ENCODE measurements around the gene LPCAT1.
"Not testable (repeated sequence)": the region's sequence is repeated elsewhere in the genome, so short reads cannot be mapped to it uniquely, and the experiment has no call there.

The LPCAT1 gene

DNA sequence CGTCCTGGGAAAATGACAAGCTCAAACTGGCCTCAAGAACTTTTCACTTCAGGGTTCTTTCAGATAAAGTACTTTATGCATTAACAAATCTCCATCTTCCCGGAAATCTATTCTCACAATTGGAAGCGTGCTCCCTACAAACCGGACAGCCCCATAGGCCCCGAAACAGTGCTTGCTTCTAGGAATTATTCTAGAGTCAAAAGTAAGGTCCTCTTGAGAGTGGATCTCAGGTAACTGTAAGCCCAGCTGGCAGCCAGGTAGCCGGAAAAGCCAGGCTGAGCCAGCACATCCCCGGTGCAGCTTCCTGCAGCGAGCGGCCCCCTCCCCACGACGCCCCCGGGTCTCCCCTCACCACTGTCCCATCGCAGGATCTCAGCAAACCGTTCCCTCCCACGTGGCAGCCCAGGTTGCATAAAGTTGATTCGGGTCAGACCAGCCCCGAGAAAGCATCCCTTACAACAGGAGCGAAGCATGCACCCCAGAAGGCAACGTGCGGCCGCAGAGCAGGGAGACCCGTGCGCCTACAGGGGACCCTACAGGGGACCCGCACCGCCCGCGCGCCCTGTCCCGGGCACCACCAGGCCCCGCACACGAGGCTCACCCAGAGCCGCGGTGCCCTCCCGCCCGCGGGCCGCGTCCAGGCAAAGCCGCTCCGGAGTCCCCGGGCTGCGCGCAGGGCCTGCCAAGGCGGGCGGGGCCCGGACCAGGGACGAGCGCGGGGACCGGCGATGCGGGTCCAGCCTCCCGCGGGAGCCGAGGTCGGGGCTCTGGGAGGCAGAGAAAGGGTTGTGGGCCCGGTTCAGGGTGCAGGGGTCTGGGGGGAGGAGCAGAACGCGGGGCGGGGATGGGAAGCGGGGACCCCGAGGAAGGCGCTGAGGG, 920 bp downstream of the LPCAT1 start:
- DNase-seq (ENCODE audit: low read depth), result no peak

DNA sequence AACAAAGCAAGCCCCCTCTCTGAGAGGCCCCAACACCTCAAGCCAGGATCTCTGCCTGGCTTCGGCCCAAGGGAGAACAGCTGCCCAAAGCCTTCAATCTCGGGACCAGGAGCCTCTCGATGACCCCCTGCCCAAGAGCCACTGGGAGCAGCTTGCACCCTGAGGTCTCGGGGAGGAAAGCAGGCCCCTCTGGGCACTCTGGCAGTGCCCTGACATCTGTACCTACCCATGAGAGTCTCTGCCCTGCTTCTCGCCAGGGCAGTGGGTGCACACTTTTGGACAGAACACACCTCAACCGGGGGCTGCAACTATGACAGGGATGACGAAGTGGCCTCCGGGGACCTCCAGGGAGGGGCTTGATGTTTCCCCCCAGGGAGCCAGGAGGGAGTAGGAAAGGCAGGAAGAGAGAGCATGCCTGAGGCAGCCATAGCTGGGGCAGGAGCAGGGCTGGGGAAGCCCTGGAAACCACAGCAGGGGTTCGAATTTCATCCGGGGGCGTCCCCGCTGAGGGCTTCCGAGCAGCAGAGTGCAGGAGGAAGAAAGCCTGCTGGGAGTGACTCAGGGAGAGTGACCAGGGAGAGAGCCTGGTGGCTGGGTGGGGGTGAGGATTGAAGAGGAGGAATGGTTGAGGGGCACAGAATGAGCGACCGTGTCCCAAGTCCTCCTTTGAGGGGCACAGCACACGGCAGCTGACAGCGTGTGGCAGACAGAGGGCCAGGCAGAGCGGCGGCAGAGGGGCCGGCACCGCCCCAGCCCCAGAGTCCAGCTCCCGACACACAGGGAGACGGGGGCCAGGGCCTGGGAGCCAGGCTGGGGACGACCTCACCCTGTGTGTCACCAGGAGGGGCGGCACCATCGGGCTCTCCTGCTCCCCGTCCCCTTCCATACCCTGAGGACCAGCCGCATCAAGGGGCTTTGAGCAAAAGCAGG, 1.8 kb downstream of the LPCAT1 start:
- DNase-seq (ENCODE audit: low read depth), result peak; percentile 73

DNA sequence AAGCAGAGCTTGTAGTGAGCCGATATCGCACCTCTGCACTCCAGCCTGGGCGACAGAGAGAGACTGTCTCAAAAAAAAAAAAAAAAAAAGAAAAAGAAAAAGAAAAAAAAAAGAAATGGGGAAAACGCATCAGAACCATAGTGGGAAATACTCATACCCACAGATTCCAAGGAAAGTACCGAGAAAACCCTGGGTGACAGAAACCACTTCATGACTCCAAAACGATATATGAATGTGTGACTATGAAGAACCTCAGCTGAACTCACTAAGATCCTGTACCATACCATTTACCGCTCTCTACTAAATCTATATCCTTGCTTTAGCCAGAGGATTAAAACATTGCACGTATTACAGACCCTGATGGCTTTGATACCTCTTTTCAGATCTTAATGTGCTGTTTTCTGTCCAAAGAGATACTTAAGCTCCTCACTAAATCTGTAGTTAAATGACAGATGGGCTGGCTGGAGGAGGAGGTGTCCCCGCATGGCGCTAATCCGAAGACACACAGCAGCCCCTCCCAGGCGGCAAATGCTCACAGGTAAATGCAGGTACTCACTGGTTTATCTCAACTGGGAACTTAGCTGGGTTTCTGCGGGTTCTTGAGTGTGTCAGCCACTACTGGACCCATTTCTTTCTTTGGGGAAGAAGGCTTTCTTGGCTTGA, 2.8 kb downstream of the LPCAT1 start:
- no peak for DNase-seq (ENCODE audit: low read depth)

DNA sequence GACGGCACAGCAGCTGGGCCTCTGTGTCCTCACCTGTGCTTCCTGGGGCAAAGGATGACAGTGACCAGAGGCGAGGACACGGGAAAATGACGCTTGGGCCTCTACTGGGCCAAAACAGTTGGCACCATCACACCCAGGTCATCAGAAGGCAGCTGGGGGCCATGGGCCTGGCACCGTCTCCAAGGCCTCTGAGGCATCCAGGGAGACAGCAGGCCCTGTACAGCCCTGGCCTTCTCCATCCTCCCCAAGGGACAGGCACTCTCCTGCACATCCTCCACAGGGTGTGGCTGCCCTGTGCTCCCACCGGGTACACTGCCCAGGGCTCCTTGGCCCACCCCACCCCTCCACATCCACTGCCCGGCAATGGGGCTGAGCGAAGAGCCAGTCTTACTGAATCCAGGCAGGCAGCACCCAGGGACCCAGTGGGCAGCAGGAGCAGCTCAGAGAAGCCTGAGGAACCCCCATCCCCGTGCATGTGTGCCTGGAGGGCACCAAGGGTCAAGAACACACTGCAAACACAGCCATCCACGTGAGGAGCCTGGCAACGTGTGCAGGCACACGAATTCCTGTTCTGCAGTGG, 4.0 kb downstream of the LPCAT1 start:
- no peak for DNase-seq (ENCODE audit: low read depth)

DNA sequence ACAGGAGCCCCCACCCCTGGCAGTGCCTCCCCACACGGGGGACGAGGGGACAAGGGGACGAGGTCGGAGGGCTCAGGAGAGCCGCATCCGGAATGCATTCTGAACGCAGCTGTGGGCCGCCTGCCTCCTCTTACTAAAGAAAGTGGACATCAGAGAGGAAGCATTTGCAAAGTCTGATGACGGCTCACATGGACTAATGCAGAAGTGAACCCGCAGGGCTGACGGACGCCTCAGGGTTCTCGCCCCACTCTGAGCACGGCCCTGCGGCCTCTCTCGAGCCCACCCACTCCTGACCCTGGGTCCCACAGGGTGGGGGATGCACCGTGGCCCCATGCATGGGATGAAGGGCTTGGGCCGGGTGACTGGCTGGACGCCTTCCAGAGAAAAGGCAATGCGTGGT, 5.9 kb downstream of the LPCAT1 start:
- no peak for DNase-seq (ENCODE audit: low read depth)

DNA sequence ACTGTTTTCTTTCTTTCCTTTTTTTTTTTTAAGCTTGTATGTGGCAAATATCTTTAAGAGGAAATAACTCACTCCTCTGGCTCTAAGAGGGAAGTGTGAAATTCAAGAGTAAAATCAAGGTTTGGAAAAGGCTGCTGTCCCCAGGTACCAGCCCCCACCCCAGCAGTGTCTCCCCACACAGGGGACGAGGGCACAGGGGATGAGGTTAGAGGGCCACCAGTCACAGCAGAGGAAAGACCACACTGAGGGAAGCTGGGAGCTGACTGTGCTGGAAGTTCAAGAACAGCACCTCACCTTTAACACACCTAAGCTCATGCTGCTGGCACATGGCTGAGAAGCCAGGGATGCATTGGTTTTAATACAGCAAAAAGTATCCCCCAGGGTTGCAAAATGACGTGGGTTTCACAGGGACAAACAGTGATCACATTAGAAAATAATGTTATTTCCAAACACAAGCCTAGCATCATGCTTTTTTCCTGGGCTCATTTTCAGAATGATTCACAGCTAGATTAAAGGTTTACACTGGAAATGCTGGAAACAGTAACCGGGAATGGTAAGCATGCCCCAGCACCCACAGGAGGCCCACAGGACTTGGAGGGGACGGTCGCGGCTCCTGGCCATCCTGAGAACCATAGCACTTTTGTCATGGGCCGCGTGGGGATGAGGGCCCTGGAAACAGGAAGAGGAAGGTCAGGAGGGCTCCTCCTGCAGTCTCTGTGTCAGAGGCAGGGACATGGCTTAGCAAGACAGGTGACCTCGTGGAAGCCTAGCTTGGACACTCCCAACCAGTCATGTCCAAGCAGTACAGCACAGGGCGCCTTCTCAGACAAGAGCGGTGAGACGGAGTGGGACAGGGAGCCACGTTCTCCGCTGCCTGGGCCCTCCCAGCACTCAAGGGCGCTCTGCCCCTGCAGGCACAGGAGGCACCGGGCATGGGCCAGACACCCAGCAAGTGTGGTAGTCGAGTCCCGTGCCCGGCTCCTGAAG, 6.9 kb downstream of the LPCAT1 start:
- DNase-seq (ENCODE audit: low read depth), result peak; percentile 86

DNA sequence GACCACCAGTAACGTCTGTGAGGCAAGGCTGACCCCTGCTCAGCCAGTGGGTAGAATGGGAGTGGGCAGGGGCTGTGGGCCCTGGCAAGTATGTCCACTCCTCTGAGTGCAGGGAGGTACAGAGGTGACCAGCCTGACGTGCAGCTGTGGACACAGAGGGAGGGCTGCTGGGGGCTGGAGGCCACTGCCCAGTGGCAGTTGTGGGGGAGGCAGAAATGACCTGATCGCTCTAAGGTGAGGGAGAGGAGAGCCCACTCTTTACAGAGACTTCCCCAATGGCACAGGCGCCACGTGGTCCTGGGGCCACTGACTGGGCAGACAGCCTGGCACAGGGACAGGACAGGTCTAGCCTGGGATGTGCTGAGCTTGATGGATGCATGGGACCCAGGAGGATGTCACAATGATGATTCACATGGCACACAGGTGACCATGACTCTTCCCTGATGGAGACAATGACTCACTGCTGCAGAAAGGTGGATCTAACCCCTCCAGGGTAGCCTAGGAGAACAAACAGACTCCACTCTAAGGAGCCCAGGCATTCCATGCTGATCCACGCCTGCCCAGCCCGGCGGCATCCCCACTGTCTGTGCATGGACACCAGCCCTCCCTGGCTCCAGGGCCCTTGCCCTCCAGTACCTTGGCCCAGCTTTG, 7.7 kb downstream of the LPCAT1 start:
- DNase-seq (ENCODE audit: low read depth), result peak; percentile 24

DNA sequence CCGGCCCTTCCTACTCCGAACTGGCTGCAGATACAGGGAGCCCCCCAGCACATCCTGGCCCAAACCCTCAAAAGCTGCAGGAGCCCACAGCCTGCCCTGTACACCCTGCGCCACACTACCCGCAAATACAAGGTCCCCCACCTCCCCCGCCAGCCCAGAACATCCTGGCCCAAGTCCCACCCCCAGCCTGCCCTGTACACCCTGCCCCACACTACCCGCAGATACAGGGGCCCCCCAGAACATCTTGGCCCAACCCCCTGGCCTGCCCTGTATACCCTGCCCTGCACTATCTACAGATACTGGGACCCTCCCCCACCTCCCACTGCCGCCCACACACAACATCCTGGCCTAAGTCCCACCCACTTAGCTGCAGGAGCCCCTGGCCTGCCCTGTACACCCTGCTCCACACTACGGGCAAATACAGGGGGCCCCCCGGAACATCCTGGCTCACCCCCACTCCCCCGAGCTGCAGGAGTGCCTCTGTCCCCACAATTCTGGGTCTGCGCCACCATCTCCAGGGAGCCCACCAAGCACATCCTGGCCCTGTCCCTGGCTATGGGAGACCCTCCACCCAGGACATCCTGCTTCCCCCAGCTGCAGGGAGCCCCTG, 8.3 kb downstream of the LPCAT1 start:
- DNase-seq (ENCODE audit: low read depth), result no peak

DNA sequence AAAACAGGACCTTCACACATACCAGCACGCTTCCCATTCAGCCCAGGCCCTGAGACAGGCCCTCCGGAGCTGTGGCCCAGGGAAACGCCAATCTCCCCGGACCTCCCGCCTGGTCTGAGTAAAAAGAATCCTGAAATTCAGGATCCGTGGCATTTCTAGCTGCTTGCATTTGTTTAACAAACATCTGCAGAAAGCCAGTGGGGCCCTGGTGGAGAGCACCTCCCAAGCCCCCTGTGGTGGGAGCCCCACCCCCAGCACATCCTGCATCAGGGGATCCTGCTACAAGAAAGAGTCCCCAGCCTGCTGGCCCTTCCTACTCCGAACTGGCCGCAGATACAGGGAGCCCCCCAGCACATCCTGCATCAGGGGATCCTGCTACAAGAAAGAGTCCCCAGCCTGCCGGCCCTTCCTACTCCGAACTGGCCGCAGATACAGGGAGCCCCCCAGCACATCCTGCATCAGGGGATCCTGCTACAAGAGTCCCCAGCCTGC, 8.9 kb downstream of the LPCAT1 start:
- DNase-seq (ENCODE audit: low read depth), result not testable (repeated sequence)

DNA sequence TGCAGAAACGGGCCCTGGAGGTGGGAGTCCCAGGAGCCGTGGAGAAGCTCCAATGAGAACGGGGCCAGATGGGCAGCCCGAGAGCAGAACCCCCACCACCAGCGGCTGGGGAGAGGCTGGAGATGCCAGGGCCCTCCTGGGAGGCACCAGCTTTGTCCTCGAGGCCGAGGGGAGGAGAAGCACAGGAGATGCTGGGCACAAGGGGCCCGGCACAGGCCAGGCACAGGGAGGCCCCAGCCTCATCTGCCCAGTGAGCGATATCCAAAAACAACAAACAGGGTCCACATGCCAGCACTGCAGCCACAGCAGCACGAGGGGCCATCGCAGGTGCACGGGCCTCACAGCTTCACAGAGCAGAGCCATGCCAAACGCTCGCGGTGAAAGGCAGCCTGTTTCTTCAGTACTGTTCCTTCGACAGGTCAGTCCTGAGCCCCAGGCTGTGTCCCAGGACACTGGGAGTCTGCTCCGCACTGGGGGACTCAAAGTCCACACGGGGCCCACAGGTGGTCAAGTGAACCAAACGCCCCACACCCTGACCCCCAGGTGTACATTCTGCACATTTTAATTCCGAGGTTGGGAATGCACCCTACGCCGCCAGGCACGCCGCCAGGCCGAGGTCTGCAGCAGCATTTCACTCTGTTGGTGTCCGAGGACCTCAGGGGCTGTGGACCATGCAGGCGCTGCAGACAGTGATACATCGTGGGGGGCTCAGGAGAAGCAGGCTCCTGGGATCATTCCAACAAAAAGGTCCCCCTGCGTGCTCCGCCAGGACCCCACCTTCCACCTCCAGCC, 9.5 kb downstream of the LPCAT1 start:
- no peak for DNase-seq (ENCODE audit: low read depth)

DNA sequence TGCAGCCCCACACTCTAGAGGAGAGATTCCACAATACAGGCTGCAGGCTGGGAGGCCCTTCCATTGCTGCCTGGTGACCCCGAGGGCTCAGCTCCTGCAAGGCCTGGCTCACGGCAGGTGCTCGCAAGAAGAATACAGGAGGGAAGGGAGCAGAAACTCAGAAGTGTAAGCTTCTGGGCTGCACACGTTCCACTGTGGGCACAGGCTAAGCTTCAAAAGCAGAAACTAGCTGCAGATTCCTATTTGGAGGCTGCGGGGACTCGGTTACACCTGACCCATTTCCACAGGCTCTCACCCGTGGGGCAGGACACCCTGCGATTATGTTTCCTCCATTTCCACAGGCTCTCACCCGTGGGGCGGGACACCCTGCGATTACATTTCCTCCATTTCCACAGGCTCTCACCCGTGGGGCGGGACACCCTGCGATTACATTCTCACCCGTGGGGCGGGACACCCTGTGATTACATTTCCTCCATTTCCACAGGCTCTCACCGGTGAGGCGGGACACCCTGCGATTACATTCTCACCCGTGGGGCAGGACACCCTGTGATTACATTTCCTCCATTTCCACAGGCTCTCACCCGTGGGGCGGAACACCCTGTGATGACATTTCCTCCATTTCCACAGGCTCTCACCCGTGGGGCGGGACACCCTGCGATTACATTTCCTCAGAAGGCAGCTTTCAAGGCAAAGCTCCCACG, 10.3 kb downstream of the LPCAT1 start:
- DNase-seq (ENCODE audit: low read depth), result no peak

DNA sequence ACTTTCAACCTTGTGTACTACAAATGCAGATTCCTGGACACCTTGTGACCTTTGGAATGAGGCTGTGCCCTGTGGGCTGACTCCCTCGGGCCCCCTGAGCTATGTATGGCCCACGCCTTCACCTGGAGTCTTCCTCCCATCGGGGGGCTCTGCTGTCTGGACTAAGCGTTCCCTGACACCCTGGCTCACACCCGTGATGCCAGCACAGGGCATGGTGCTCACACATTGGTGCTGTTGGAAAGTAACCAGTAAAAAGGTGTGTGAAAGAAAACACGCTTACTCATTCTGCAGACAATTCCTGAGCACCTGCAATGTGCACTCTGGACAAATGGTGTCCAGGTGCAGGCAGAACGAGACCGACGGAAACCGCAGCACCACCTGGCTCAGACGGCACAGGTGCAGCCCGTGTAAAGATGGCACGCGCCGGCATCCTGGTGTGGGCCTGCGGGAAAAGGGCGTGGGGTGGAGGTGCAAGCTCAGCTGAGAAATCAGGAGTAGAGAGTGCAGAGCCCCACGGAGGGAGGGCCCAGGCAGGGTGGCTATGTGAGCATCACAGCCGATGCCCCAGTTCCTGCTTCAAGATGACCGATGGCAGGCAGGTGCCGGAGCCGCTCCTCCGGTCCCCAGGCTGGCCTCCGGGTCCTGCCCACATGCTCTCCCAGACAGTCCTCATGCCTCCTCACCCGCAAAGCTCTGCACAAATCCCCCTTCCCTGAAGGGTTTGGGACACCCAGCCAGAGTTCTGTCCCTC, 11.0 kb downstream of the LPCAT1 start:
- DNase-seq (ENCODE audit: low read depth), result no peak

DNA sequence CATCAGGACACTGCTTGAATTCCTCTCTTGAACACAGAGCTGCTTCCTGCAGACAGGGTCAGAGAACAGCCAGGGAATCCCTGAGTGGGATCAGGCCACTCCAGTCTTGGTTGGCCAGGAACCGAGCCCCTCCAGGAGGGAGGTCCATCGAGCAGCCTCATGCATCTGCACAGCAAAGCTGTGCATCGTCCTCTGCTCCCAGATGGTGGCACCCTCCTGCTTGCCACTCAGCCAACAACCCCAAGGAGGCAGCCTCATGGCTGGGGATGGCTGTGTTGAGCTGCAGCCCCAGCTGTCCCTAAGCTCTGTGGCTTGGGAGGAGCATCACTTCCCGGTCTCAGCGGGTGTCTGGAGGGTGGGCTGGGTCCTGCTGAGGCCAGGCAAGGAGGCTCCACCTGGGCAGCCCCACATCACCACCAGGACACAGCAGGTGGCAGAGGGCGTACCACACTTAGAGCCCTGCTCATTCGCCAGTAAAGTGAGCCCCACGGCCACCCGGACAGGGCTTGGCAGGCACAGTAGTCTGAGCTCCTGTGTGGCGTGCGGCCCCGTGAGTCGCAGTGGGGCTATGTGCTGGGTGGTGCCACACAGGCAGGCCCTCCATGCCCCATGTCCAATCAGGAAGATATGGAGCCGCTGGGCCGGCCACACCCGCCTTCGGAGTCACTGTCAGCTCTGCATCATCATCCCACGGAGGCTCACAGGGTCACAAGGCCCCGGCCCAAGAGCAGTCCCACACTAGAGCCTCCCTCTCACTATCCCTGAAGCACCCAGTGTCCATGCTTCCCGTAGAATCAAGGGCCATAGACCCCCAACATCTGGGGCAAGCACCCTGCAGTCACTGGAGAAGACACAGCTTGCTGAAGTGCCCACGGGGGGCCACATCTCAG, 11.9 kb downstream of the LPCAT1 start:
- DNase-seq (ENCODE audit: low read depth), result peak; percentile 57

DNA sequence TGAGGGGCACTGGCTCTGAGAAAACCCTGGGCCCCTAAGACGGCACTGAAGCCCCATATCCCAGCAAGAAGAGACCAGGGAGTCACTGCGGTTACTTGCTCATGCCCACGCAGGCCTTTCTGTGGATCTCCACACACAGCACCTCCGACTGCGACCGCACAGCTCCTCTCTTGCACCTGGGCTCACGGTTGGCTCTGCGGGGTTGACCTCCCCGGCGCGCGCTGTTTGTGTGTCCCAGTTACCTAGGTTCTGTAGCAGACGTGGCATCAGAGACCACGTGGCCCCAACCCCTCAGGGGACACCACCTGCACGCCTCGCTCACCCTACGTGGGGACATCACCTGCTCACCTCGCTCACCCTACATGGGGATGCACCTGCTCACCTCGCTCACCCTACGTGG, 12.7 kb downstream of the LPCAT1 start:
- DNase-seq (ENCODE audit: low read depth), result no peak

DNA sequence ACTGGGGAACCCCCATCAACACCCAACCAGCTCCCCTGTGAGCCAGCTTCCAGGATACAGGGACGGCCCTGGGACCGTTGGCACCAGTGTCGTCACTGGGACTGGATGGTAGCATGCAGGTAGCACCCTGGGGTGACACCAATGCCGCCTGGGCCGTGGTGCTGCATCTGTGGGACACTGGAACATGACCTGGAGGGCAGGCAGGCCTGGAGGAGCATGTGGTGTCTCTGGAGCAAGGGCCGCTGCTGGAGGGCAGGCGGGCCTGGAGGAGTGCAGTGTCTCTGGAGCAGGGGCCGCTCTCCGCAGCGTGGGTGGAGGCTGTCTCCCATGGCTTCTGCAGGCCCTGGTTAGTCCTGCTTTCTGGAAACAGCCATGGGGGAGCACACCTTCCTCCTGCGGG, 13.1 kb downstream of the LPCAT1 start:
- DNase-seq (ENCODE audit: low read depth), result no peak

DNA sequence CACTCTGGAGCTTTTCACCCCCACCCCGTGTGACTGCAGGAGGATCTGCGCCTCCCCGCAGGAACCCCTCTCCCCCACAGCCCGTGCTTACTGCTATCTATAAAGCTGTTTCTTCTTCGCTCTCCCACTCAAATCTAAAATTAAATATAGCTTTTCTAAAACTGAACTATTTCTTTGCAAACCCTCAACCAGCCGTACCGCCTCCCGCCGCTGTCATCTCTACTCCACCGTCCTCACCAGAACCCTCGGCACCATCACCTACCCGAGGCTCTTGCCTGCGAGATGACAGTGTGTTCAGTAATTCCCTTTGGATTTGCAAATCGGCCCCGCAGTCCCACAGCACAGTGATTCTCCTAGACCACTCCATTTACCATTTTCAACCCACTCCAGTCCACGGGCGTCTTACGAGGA, 13.6 kb downstream of the LPCAT1 start:
- DNase-seq (ENCODE audit: low read depth), result no peak
